ENCODE data around the gene ABCA8. TPM values are rescaled to one million over a fixed set of nuclear protein-coding genes. Genes with fewer than 3 reads are reported as not detected.

The ABCA8 gene
- total and polyA plus RNA-seq, 4 donors: 2.7 to 187 (median 7.8) TPM

DNA sequence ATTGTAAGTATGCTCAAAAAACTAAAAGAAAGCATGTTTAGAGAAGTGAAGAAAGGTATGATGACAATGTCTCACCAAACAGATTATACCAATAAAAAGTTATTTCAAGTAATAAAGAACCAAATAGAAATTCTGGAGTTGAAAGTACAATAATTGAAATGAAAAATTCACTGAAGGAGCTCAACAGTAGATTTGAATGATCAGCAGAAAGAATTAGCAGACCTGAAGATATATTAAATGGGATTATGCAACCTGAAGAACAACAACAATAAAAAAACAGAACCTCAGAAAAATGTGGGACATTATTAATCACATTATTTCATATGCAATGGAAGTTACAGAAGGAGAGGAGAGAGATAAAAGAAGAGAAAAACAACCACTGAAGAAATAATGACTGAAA is 57.6 kb downstream of the ABCA8 start:
- DNase-seq (no peak), ATAC-seq (ENCODE audit: insufficient read depth, low FRiP score) (no peak)
- Histone ChIP-seq H3K9ac (ENCODE audit: insufficient read depth in 1 of 2, low read length in 2 of 2) (no peak overlapping the region), H3K4me3 (no peak overlapping the region), H3K27ac (ENCODE audit: low read depth in 1 of 2, low read length in 1 of 2) (no peak overlapping the region), H3K9me3 (ENCODE audit: control insufficient read depth in 4 of 4, insufficient read depth in 3 of 4, low read length in 3 of 4) (no peaks in the 10 kb centered on the region), H3K4me1 (ENCODE audit: control insufficient read depth in 5 of 5, insufficient read depth in 5 of 5, low read length in 5 of 5) (no peaks in the 10 kb centered on the region), H3K27me3 (ENCODE audit: control insufficient read depth in 3 of 3, insufficient read depth in 3 of 3, low read length in 2 of 3) (no peaks in the 10 kb centered on the region), H3K36me3 (ENCODE audit: control insufficient read depth in 4 of 4, insufficient read depth in 4 of 4, low read length in 4 of 4) (peaks cover 0 to 49% (median 28%) of the 10 kb centered on the region in 4 donors)
- TF ChIP-seq, protein P1, sequence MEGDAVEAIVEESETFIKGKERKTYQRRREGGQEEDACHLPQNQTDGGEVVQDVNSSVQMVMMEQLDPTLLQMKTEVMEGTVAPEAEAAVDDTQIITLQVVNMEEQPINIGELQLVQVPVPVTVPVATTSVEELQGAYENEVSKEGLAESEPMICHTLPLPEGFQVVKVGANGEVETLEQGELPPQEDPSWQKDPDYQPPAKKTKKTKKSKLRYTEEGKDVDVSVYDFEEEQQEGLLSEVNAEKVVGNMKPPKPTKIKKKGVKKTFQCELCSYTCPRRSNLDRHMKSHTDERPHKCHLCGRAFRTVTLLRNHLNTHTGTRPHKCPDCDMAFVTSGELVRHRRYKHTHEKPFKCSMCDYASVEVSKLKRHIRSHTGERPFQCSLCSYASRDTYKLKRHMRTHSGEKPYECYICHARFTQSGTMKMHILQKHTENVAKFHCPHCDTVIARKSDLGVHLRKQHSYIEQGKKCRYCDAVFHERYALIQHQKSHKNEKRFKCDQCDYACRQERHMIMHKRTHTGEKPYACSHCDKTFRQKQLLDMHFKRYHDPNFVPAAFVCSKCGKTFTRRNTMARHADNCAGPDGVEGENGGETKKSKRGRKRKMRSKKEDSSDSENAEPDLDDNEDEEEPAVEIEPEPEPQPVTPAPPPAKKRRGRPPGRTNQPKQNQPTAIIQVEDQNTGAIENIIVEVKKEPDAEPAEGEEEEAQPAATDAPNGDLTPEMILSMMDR (IDR thresholded peaks at IDR 0.05; ENCODE audit: control extremely low read depth, extremely low read depth): no peak

DNA sequence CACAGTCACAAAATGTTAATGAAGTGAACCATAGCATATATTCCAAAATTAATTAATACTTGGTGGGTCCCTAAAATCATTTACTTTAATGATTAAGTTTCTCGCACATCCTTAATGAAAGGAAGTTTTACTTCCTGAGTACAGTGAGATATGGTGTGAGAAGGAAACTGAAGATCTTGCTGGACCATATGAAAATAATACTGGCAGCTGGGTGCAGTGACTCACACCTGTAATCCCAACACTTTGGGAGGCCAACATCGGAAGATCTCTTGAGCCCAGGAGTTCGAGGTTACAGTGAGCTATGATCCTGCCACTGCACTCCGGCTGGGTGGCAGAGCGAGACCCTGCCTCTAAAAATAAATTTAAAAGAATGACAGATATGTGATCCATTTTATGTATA is 62.5 kb downstream of the ABCA8 start:
- H3K4me3 ChIP-seq: no peak overlapping the region
- H3K4me1 ChIP-seq (ENCODE audit: control insufficient read depth in 5 of 5, insufficient read depth in 5 of 5, low read length in 5 of 5): no peaks in the 10 kb centered on the region
- H3K9ac ChIP-seq (ENCODE audit: insufficient read depth in 1 of 2, low read length in 2 of 2): no peak overlapping the region
- H3K27ac ChIP-seq (ENCODE audit: low read depth in 1 of 2, low read length in 1 of 2): no peak overlapping the region
- no peaks in the 10 kb centered on the region for H3K27me3 ChIP-seq (ENCODE audit: control insufficient read depth in 3 of 3, insufficient read depth in 3 of 3, low read length in 2 of 3)
- 67 to 73% methylated on average over 5 of the region's 5 CpGs for WGBS, 2 donors
- no peaks in the 10 kb centered on the region for H3K9me3 ChIP-seq (ENCODE audit: control insufficient read depth in 4 of 4, insufficient read depth in 3 of 4, low read length in 3 of 4)
- DNase-seq (no peak), ATAC-seq (ENCODE audit: insufficient read depth, low FRiP score) (no peak)
- TF ChIP-seq, protein P1 (IDR thresholded peaks at IDR 0.05; ENCODE audit: control extremely low read depth, extremely low read depth): no peak
- H3K36me3 ChIP-seq (ENCODE audit: control insufficient read depth in 4 of 4, insufficient read depth in 4 of 4, low read length in 4 of 4): peaks cover 0 to 40% (median 21%) of the 10 kb centered on the region in 4 donors

DNA sequence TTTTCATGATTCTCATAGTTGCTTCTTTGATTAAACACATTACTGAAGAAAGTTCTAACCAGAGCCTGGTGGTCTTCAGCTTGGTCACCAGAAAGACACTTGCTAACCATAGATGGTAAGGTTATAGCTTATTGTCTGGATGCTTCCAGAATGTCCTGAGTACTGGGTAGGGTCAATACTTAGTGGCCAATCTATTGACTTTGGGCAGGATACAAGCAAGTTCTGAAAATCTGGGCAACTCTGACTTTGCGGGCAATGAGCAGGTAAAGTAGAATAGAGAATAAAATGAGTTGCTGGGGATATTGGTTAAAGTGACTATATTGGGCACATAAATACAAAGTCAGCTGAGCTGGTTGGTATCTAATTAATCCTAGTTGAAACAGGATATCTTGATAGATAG is 63.0 kb downstream of the ABCA8 start:
- TF ChIP-seq, protein P1 (IDR thresholded peaks at IDR 0.05; ENCODE audit: control extremely low read depth, extremely low read depth): no peak
- Histone ChIP-seq H3K27ac (ENCODE audit: low read depth in 1 of 2, low read length in 1 of 2) (no peak overlapping the region), H3K9me3 (ENCODE audit: control insufficient read depth in 4 of 4, insufficient read depth in 3 of 4, low read length in 3 of 4) (no peaks in the 10 kb centered on the region), H3K36me3 (ENCODE audit: control insufficient read depth in 4 of 4, insufficient read depth in 4 of 4, low read length in 4 of 4) (peaks cover 0 to 37% (median 19%) of the 10 kb centered on the region in 4 donors), H3K27me3 (ENCODE audit: control insufficient read depth in 3 of 3, insufficient read depth in 3 of 3, low read length in 2 of 3) (no peaks in the 10 kb centered on the region), H3K4me3 (no peak overlapping the region), H3K9ac (ENCODE audit: insufficient read depth in 1 of 2, low read length in 2 of 2) (no peak overlapping the region), H3K4me1 (ENCODE audit: control insufficient read depth in 5 of 5, insufficient read depth in 5 of 5, low read length in 5 of 5) (no peaks in the 10 kb centered on the region)
- WGBS, 2 donors: 97 to 99% methylated on average over 1 of the region's 1 CpG
- DNase-seq: no peak
- ATAC-seq (ENCODE audit: insufficient read depth, low FRiP score): no peak

DNA sequence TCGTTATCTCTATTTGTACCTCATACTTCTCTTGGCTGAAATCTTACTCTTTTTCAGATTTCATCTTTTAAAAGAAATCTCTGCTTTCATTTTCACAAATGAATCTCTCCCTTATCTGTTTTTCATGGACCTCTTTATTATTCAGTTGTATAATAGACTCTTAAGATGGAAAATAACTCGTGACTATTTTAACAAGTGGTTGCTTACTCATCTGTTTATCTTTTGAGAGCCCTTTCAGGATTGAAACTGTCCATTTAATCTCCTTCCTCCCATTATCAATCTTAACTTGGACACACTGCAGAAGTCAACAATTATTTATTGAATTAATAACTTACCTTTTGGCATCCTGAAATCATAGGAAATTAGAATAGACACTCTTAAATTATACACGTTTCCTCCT is 68.8 kb downstream of the ABCA8 start:
- peaks cover 0 to 51% (median 29%) of the 10 kb centered on the region in 4 donors for H3K36me3 ChIP-seq (ENCODE audit: control insufficient read depth in 4 of 4, insufficient read depth in 4 of 4, low read length in 4 of 4)
- no peak overlapping the region for H3K4me3 ChIP-seq
- no peak for DNase-seq
- H3K27ac ChIP-seq (ENCODE audit: low read depth in 1 of 2, low read length in 1 of 2): no peak overlapping the region
- no peak overlapping the region for H3K9ac ChIP-seq (ENCODE audit: insufficient read depth in 1 of 2, low read length in 2 of 2)
- TF ChIP-seq, protein P1 (IDR thresholded peaks at IDR 0.05; ENCODE audit: control extremely low read depth, extremely low read depth): no peak
- WGBS, 2 donors: 63 to 84% methylated on average over 3 of the region's 3 CpGs
- ATAC-seq (ENCODE audit: insufficient read depth, low FRiP score): no peak
- no peaks in the 10 kb centered on the region for H3K27me3 ChIP-seq (ENCODE audit: control insufficient read depth in 3 of 3, insufficient read depth in 3 of 3, low read length in 2 of 3)
- no peaks in the 10 kb centered on the region for H3K9me3 ChIP-seq (ENCODE audit: control insufficient read depth in 4 of 4, insufficient read depth in 3 of 4, low read length in 3 of 4)
- peaks cover 0 to 11% (median 0%) of the 10 kb centered on the region in 5 donors for H3K4me1 ChIP-seq (ENCODE audit: control insufficient read depth in 5 of 5, insufficient read depth in 5 of 5, low read length in 5 of 5)
